M059J (cell line): ENCODE results near the gene TAS2R8. TPM values are rescaled to one million over a fixed set of nuclear protein-coding genes. Genes with fewer than 3 reads are reported as not detected.
"Not testable (repeated sequence)": the region's sequence is repeated elsewhere in the genome, so short reads cannot be mapped to it uniquely, and the experiment has no call there.

Experiments
- DNase-seq: peaks from one replicate; pipeline ENCODE4 v3.0.0-alpha.2; 2012; ENCODE audit warnings: low read depth
- total RNA-seq: library from RNA; depleted of rRNA; stranded (reverse); fragments of >200 nt; shearing (Covaris generic); gene quantifications from 2 replicates; pipeline ENCODE4 v1.2.3, GENCODE V29; 2014; rRNA removed

The TAS2R8 gene
- not detected in 2 replicates for total RNA-seq

- no peak for DNase-seq
Observed at GRCh38 chr12:10807186-10807585, at the start of gene TAS2R8. TSS of gene TAS2R8 (minus strand) at chr12:10807286. CDS start at chr12:10806980, 306 bp downstream.

GRCh38 chr12:10855807-10856206, 48.7 kb upstream of the TAS2R8 start:
- DNase-seq, result no peak

DNA sequence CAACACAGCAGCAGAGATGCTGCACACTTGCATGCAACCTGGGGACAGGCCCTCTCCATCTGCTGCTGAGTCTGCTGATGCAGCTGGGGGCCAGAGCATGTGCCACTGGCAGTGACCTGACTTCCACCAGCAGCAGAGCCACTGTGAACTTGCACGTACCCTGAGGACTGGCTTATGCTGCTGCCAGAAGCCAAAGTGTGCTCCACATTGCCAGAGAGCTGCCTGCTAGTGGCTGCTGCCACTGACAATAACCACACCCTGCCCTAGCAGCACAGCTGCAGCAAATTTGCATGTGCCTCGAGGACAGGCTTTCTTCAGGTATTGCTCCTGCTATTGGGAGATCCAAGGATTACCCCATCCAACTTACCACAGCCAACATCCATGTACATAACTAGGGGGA, 46.7 kb upstream of the TAS2R8 start:
- DNase-seq, result no peak

GRCh38 chr12:10851243-10851858, 44.3 kb upstream of the TAS2R8 start:
- no peak for DNase-seq

GRCh38 chr12:10849425-10849878, 42.4 kb upstream of the TAS2R8 start, which contains the start of gene PRR4:
TSS of gene PRR4 (minus strand) at chr12:10849475. CDS start at chr12:10849437, 38 bp downstream.
- peak; percentile 68 for DNase-seq

DNA sequence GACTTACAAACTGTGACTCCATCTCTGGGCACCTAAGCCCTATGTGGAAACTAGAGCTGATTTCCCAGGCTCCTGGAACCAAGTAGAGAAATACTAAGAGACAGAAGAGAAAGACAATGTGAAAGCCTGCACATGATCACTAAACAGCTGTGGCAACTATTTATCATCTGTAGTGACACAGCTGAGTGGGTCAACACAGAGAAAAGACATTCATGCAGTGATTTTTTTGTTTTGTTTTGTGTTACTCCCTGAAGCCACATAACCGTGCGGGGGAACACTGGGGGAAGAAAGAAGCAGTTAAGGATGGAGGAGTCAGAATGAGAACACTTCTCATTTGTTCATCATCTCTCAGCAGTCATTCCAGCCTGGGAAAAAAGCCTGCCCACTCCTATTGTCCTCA, 40.7 kb upstream of the TAS2R8 start:
- DNase-seq, result no peak

GRCh38 chr12:10842862-10843261, 35.8 kb upstream of the TAS2R8 start:
- DNase-seq, result no peak

DNA sequence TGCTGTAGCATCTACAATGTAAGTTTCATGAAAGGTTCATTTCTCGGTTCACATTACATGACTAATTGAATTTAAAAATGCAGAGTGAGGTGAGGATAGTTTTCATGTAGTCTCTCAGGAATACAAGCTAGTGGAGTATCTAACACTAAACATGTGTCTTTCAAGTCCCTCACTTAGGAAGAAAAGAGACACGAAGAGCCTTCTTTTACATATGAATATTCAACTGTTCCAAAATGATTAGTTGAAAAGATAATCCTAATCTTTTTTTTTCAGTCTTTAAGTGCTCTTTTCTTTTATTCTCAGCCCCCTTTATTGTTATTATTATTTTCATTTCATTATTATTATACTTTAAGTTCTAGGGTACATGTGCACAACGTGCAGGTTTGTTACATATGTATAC, 31.4 kb upstream of the TAS2R8 start:
- no peak for DNase-seq

DNA sequence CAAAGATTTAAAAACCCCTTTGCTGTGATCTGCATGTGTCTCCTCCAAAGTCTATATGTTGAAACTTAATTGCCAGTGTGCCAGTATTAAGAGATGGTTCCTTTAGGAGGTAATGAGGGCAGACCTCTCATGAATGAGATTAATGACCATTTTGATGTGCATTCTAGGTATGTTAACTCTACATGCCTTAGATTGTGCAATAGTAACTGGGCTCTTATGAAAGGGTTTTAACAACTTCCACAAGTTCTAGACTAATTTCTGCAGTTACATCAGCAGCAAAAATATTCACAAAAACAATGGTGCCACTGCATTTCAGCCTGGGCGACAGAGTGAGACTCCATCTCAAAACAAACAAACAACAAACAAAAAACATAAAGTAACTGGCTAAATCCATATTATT, 22.9 kb upstream of the TAS2R8 start:
- no peak for DNase-seq

DNA sequence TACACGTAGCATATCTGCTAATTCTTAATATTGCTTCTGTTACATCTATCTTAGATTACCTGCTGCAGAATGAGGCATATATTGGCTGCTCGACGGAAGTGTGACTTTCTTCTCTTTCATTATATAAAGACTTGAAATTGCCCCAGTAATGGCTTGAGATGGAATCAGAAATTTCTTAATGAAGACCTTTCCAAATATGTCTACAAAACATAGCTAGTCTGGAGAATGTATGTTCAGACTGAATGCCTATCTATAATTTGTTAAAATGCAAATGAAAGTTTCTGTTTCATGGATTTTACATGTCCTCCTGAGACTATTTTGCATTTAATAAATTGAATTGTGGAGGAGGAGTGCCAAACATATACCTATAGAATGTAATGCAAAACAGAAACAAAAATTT, 19.2 kb upstream of the TAS2R8 start, which contains the start of gene TAS2R10:
TAS2R10 (minus strand) TSS at position 101 of the 400 bp plus-strand sequence; CDS start at position 12, 89 bp downstream.
- no peak for DNase-seq

- no peak for DNase-seq
Observed at GRCh38 chr12:10824957-10825356, 17.9 kb upstream of the TAS2R8 start.

- DNase-seq, result no peak
Observed at GRCh38 chr12:10811883-10812536, 4.9 kb upstream of the TAS2R8 start.

GRCh38 chr12:10810068-10810467, 3.0 kb upstream of the TAS2R8 start, which contains the start of gene TAS2R9:
TSS of gene TAS2R9 (minus strand) at chr12:10810168. CDS start at chr12:10810075, 93 bp downstream.
- DNase-seq, result no peak

DNA sequence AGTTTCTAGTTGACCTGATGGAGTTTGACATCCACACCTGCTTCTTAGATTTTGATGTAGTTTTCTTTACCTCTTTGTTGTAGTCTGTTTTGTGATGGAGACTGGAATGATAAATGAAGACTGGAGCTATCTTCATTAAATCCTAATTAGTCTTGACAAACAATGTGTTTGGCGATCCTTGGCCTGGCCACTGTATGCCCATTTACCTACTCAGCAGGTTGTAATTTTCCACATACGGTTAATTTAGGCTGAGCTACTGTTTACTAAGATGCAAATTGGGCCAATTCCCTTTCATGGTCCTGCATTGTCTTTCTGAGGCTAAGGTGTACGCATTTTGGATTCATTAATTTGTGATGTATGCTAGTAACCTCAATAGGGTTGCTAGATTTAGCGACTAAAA, 4.5 kb downstream of the TAS2R8 start, which contains the start of gene TAS2R7:
TAS2R7 (minus strand) TSS at position 41 of the 400 bp plus-strand sequence. CDS start 57 bp downstream, outside the sequence.
- DNase-seq, result no peak

- DNase-seq, result no peak
Observed at GRCh38 chr12:10801741-10802140, 5.3 kb downstream of the TAS2R8 start.

DNA sequence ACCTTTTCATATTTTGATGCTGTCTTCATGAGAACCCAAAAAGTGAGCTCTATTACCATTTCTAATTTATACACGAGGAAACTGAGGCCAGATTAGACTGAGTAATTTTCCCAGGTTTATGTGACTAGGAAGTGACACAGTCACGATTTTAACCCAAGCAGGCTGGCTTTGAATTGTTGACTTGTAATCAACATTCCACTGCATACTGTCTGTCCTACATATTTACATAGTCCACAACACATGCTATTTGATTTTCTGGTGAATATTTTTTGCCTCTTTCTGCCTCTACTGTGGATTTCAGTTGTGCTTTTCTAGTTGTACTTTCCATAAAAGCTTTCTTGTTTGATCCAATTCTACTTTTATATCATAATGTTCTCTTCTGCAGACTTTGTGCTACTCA, 12.9 kb downstream of the TAS2R8 start:
- no peak for DNase-seq

GRCh38 chr12:10791769-10792168, 15.3 kb downstream of the TAS2R8 start:
- DNase-seq, result not testable (repeated sequence)

DNA sequence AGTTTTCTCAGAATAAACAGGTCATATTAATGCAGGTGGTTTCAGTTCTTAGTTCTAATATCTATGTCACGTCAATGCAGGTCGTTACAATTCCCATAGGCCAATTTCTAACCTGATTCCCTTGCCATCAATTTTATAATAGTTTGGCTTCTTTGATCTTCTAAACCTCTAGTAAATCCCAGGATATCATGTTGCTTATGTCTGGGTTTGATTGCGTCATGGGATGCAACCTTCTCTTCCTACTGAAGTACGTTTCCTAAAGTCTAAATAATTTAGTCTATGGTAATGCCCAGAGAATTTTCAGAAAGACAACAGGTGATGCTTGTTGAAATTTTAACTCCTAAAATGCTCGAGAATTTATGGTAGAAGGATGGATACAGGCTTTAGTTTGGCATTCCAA, 23.8 kb downstream of the TAS2R8 start:
- DNase-seq, result no peak

DNA sequence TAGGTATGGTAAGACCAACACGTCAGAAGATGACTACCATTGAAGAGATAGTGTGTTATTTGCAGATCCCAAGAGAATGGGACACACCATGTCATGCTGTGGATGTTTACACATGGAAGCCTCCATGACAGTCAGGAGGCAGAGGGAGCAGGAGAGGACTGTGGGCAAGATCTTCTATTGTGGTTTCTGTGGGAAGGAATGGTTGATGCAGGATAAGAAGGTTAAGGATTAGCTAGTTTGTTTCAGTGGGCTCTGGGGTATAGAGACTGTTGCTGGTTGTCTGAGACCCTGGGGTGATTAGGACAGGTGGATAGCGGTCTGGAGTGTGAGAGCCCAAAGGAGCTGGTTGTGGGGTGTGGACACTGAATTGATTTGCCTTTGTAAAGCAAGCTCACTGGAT, 28.0 kb downstream of the TAS2R8 start:
- no peak for DNase-seq

- DNase-seq, result peak; percentile 41
Observed at GRCh38 chr12:10771132-10771733, 35.9 kb downstream of the TAS2R8 start.

DNA sequence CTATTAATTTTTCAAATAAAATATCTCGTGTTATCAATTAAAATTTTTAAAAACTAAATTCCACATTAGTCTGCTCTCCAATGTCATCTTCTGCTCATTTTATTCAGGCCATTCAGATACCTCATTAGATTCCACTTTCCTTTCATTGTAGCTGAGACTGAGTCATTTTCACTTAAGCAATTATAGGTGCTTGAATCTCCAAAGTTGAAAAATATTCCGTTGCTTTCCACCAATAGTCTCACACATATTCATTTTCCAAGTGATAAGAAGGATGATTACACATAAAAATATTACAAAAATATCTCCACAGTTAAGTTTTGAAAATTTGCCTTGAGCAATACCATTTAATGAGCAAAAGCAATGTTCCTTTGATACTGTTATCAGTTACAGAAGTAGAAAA, 47.4 kb downstream of the TAS2R8 start:
- DNase-seq, result no peak

DNA sequence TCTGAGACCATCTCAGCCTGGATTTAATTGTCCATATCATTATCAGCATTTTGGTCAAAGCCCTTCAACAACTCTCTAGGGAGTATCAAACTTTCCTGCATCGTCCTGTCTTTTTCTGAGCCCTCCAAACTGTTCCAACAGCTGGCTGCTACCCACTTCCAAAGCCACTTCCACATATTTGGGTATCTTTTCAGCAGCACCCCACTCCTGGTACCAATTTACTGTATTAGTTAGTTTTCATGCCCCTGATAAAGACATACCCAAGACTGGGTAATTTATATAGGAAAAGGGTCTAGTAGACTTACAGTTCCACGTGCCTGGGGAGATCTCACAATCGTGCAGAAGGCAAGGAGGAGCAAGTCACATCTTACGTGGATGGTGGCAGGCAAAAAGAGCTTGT, 50.9 kb downstream of the TAS2R8 start:
- DNase-seq, result no peak
